Left cardiac atrium (tissue), 4 donors: ENCODE results near the gene SH3RF3. TPM values are rescaled to one million over a fixed set of nuclear protein-coding genes. Genes with fewer than 3 reads are reported as not detected.

Experiments
- ATAC-seq, 2 donors: fragments of 200-7000 bp; cut with Tn5 transposase; one replicate each; pipeline ENCODE4 v1.9.1; 2020; ENCODE audit warnings: mild to moderate bottlenecking in 2 of 2, moderate library complexity in 2 of 2
- DNase-seq: peaks from one replicate; pipeline ENCODE4 v3.0.0-alpha.2; 2020
- intact Hi-C, 2 donors: fragments of 100-400 bp; cut with DNase I; formaldehyde crosslinking; loops; one replicate each; pipeline versions ENCODE4 v1.14.1 to v1.15.1; 2022 to 2023
- total RNA-seq, 2 donors: library from RNA; stranded (reverse); fragmentation: NEBNext Ultra II Directional; extraction: Animal tissue kit (Norgen Biotek cat#: 25700); gene quantifications; one replicate each; pipeline ENCODE4 v1.2.1, GENCODE V29; 2021
- donor health status: DM: no; HTN: yes; CAD: no.
- donor health status: DM: no; HTN: yes; CAD: no; lungs with severe emphysema.
- donor health status: DM: yes; HTN: yes; CAD: no.
- donor health status: Dilated cardiomyopathy.

The SH3RF3 gene
- total RNA-seq, 2 donors from 2014 or later = 8.8 to 9.4 TPM

DNA sequence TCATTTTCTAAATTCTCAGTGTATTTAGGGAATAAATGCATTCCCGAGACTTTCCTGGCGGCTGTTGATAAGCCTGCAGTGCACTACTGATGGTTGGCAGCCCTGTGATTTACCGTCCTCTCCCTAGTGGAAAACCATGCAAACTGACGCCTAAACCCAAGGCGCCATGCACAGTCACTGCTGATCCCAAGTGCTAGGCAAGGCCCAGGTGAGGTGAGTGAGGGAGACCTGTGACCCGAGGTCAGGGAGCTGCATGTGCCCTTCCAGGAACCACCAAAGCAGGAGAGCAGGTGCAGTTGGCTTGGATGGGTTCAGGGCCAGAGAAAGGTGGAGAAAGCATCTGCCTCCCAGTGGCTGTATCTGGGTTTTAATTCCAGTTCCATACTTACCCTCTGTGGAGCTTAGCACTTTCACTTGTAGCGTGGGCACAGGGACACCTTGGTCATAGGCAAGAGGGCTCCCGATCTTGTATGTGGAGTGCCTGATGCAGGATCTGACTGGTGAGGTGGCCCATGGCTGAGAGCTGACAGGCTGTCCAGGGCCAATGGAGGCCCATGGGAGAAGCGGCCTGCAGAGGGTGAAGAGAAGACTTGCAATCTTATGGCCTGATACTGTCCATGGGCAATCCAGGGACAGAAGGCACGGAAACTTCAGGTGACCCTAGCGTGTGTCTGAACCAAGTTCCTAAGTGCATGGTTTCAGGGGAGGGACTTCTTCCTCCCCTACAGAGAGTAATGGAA is 131.3 kb downstream of the SH3RF3 start:
- intact Hi-C loops = no loop called here
- ATAC-seq = no peak
- peak; percentile 4 for DNase-seq

DNA sequence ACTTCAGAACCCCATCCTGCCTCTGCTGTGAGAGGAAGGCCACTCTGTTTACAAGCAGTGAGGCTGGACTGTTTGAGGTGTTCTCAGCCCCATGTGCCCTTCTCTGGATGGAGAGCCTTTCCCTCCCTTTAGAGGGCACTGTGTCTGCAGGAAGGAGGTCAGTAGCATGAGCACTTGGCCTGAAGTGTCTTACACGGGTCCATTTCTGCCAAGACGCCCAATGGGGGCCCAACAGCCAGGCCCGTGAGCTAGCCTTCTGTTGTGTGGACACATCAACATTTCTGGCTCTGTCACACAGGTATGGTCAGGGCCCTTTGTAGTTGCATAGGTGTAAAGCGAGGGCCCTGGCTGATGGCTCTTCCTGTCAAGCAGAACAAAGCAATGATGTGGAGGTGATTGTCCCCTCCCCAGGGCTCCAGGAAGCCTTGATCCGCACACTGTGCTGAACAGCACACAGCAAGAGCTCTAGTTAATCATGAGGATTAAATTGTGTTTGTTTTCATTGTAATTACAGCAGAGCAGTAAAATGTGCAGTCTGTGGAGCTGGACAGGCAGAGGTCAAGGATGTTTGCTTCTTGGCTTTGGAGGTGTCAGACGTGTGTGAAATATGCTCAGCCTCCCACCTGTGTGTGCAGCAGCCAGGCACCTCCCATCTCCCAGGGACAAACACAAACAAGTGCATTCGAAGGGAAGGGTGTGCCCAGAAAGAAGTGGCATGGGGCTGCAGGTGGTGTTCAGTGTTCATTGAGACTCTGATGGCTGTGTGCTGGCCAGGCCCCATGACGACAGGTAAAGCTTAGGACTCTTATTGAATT is 132.1 kb downstream of the SH3RF3 start:
- no peak for ATAC-seq
- DNase-seq = peak; percentile 8
- intact Hi-C loops = no loop called here

DNA sequence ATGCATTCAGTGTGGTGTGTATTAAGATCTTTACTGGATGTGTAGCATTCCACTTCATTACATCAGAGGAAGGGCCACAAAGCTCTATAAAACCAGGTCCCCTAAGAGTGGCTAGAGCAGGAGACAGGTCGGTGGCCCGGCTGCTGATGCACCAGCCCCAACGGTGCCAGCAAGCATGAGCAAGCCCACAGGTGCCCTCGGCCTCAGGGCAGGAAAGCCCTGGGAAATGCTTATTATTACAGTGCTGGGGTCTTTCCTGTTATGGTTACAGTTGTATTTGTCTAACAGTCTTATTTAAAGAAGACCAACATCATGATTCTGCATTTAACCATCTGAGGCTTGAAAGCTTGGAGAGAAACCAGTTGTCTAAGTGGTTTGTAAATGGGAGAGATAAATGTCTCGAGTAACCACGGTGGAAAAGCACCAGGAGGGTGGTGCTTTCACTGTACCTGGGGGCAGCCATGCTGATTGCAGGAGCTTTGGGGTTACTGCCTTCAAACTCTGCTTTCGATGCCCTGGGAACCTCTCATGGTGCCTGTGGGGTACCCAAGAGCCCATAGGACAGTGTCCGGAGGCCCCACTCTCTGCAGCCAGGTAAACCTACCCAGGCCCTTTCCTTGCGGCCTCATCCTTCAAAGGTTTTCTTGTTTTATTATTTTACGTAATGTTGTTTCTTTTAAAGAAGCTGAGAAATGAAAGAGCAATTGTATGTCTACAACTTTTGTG is 133.1 kb downstream of the SH3RF3 start:
- DNase-seq (peak; percentile 6), ATAC-seq (no peak)
- intact Hi-C loops = no loop called here

DNA sequence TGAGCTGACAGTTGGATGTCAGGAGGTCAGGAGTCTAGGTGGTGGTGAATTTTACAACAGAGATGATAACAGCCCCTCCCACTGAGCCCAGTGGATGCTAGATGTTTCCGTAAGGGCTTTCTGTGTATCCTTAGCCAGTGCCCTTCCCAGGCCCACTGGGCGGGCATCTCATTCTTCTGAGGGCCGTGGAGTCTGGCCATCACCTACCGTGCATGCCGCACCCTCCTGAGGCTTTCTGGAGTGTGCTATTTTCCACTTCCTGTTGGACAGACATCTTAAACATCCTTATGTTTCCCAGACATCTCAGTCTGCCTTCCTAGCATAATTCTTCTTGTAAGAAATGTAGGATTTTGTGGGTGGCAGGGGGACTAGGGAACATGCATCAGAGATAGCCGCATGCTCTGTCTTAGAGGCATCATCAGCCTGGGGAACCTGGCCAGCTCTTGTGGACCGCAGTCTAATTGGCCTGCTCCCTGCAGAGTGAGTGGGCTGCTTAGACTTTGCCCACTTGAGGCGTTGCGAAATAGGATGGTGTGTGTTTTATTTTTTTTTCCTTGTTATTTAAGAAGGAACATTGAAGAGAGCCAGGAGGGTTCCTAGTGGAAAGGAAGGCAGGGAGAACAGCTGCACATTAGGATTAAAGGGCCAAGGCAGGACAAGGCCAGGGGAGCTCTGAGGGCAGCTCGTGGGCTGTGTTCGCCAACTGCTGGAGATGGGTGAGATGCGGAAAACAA is 135.8 kb downstream of the SH3RF3 start:
- intact Hi-C loops = no loop called here
- DNase-seq (peak; percentile 46), ATAC-seq (peak; percentile 23 to 46)

DNA sequence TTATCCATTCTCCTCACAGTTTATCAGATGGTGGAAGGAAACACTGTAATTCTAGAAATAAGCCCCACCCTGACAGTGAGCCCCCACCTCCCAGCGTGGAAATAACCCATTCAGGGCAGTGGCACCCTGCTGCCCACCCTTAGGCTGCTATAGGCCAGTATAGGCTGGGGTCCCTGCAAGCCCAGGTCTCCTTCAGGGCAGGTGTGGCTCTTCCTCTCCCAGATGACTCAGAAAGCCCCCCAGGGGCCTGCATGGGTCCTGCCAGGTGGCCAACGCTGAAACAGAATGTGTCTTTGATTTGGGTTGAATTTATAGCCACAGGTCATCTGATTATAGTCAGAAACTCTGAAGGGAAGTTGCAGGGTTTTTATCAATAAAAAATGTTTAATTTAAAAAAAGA is 136.4 kb downstream of the SH3RF3 start:
- DNase-seq (peak; percentile 5), ATAC-seq (no peak)
- intact Hi-C loops = no loop called here

DNA sequence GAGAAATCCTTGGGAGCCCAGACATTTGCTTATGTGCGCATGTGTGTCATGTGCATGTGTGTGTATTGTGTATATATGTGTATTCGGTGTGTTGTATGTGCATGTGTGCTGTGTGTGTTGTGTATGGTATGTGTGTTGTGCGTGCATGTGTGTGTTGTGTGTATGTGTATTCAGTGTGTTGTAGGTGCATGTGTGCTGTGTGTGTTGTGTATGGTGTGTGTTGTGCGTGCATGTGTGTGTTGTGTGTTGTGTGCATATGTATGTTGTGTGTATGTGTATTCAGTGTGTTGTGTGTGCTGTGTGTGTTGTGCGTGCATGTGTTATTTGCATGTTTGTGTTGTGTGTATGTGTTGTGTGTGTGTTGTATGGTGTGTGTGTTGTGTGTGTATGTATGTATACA is 136.9 kb downstream of the SH3RF3 start:
- DNase-seq = no peak
- no peak for ATAC-seq
- intact Hi-C loops = no loop called here

DNA sequence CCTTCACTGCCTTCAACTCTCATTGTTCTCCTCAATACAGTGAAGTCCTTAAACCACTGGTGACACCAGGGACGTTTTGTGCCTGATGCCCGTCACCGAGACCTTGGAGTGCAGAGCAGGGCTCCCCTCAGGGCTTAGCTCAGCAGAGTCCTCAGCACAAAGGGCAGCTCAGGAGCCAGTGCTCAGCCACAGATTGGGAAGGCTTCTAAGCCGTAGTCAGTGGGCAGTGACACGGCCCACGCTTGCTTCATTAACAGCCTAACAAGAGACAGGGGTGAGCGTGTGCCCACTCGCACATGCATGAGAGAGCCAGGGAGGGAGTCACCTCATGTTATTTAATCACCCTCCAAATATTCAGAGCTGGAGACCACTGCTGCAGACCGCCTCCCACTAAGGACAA is 137.5 kb downstream of the SH3RF3 start:
- DNase-seq (peak; percentile 10), ATAC-seq (no peak)
- intact Hi-C loops = no loop called here

DNA sequence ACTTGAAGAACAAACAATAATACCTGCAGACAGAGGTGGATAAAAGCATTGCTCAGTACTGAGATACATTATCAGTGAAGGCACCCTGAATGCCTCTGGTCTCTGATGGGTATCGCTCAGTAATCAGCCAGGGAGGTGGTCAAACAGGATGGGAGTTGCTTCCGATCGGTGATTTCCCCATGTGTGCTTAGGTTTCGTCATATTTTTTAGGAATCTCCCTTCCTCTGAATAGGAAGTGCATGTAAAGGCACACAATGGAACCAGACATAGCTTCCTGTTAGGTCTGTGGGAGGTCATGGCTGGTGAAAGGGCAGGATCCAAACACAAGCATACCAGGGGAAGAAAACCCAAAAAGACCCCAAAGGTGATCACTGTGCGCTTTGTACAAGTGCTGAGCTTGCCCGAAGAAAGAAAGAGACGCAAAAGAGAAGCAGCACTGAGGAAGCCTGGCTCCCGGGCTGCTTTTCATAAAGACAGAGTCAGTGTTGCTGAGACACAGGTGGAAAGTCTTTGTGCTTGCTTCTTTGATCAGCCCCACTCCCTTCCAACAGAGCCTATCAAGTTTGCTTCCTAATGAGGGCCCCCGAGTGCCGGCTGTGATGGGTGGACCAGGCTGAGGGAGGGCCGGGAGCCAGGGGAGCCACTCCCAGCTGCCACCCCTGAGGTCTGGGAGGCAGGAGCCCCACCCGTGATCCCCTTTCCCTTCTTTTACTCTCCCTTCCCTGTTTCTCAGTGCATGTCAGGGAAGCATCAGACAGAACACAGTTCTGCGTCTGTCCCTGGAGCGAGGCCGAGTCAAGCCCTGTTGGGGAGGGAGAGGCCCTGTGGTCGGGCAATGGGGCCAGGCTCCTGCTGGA is 138.2 kb downstream of the SH3RF3 start:
- ATAC-seq (peak; percentile 45 to 54), DNase-seq (peak; percentile 26)
- intact Hi-C loops = no loop called here

DNA sequence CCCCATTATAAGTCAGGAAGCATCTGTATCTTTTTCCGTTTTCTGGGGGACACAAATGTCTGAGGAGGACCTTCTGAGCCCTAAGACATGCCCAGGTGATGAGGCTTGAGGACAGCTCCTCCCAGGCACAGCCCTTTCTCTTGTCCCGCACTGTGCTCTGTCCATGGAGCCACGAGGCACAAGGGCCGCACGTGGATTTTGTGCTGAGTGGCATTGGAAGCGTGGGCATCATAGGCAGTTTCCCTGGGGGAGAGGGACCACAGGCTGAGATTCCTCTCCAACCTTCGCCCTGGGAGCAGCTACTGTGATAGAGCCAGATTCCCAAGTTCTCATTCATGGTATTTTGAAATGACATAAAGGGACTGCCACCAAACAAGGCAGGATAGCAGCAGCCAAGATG is 139.9 kb downstream of the SH3RF3 start:
- ATAC-seq (no peak), DNase-seq (peak; percentile 5)
- intact Hi-C loops = no loop called here

DNA sequence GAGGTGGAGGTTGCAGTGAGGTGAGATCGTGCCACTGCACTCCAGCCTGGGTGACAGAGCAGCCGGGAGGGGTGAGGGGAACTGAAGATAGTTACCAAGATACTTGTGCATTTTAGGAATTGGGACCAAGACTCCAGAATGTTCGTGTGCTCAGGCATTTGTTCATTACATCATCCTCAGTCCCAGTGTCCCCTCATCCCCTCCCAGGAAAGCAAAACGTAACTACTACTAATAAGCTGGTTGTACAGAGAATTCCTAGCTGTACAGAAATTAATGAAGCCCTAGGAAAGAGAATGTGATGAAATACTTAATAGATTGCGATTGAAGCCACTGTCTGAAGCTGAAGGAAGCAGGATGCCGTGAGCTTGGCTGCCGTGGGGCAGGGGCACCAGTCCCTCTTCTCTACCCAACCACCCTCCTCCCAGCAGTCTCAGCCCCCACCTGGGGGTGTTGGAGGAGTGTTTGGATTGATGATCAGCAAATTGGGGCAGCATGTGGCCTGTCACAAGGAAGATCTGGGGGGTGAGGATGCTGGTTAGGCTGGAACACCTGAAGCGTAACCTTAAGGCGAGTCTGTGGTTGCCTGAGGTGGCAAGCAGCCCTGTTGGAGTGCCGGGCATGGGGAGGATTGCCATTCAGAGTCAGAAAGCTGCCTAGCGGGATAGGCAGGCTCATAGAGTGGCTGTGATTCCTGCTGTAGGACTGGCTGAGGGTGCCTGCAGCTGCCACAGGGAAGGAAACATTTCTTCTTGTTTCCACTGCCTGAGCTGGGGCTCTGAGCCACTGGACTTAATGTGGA is 140.9 kb downstream of the SH3RF3 start:
- intact Hi-C loops = no loop called here
- DNase-seq = peak; percentile 7
- no peak for ATAC-seq

DNA sequence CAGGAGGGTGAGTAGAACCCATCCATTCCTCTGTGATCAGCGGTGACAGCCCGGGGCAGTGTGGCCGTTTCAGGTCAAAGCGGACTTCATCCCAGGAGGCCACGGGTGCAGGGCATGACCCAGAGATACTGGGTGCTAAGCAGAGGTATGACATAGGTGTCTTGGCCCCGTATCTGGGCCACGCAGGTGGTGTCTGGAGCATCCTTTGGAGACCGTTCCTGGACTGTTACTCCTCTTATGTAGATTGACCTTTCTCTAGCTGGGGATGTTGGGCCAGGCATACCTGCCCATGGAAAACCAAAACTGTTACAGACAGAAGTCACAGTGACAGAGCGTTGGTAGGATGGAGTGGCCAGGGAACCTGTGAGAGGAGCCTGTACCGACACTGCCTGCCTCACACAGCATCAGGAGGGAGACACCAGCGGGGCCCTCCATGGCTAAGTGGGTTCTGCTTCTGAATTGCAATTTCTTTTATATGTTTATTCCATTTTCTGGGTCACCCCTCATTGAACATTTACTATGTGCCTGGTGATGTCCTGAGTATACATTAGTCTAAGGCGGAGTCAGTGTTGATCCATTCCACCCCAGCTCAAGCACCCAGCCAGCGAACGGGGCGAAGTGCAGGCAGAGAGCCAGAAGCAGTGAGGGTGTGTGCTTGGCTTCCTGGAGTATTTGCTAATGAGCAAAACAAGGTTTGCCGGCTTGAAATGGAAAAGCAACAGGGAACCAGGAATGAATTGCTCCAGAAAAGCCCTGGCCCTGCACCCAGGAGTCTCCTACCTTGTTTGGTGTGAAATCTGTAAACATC is 141.7 kb downstream of the SH3RF3 start:
- ATAC-seq (peak in 1 of 2 donors; percentile 14), DNase-seq (peak; percentile 24)

DNA sequence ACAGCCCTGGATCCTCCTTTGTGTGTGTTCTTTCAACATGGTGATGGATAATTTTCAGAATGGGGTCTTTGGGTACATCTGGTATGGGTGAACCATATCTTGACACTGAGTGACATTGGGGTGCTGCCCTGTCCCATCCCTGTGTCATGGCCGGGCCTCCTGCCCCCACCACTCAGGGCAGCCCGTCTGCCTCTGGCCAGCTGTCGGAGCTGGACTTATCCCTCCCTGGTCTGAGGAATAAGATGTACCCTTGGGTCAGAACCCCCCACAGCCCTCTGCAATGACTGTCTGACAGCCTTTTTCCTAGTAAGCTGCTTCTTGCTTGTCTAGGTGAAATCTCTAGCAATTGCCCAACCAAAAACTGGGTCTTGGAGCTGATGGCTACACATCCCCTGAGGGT is 142.9 kb downstream of the SH3RF3 start:
- DNase-seq (no peak), ATAC-seq (no peak)
- intact Hi-C loops = no loop called here

More for the DNA sequence above, 141.7 kb downstream of the SH3RF3 start:
- intact Hi-C loops = no loop called here

DNA sequence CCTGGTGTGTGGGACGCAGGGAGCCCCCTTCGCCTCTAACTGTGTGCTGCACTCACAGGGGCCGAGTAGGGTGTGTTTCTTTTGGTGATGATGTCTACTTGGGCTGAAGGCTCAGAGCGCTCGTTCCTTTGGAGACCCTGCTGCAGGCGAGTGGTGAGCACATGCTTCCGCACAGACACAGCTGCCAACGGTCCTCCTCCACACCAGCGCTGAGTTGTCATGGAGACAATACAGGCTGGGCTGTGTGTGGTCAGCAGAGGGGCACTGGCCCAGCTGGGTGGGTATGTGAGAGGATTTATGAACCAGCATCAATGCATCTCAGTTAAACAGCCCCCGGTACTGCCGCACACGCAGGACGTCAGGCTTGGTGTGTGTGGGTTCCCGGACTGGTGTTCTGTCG is 143.5 kb downstream of the SH3RF3 start:
- DNase-seq (peak; percentile 8), ATAC-seq (no peak)
- intact Hi-C loops = no loop called here

DNA sequence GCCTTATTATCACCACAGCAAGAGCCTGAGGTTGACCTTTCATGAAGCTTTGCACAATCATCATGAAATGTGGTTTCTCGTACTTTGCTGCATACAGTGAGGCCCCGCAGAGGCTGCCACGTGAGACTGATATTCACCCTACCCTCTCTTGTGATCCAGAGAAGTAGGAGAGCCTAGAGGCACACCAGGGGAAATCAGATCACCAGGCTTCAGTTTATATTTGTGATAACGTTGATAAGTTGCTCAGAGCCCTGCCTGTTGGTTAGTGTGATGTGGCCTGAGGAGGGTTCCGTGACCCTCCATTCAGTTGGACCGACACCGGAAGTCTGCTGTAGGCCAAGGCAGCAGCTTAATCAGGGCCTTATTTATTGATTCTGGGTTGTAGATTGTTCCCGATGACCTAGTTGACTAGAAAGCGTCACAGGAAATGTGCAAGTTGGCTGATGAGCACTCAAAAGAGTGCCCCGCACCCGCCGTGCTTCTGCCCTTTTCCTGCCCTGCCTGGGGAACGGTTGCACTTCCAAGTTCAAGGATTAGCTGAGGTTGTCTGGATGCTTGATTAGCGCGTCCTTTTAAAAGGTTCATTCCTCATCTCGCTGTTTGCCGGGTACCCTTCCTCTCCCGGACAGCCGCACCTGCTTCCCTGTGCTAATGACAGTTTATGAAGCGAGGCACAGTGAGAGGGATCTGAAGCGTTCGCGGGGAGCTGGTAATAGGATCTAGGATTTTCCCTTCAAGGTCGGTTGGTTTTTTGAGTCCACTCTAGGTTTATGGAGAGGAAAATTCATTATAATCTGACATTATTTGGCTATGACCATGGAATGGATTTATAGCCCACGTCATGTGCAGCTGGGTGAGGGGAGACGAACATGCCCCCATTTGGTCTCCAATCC is 146.4 kb downstream of the SH3RF3 start:
- ATAC-seq = no peak
- intact Hi-C loops = no loop called here
- DNase-seq = no peak

DNA sequence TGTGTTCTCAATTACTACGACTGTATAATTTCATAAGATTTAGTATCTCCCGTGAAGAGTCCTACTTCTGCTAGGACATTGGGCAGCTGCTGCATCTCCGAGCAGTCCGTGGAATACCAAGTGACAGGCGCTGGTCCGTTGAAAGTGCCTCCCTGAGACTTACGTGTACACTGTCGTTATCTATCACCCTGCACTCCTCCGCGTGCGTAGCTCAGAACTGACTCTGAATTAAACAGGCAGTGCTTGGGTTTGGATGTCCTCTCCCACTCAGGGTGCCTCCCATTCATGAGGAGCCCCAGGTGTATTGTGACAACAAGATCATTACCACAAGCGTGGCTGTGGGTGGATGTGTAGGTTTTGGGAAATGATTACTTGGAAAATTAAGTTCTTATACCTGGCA is 148.4 kb downstream of the SH3RF3 start:
- intact Hi-C loops = no loop called here
- ATAC-seq (no peak), DNase-seq (no peak)
